Fibroblast of the aortic adventitia (primary cell): ENCODE measurements around the gene ARHGEF33. TPM values are rescaled to one million over a fixed set of nuclear protein-coding genes. Genes with fewer than 3 reads are reported as not detected.

Experiments
- DNase-seq: peaks from one replicate; pipeline ENCODE4 v3.0.0-alpha.2; 2010; ENCODE audit warnings: low read depth
- H3K4me3 ChIP-seq: 2 replicates; pipeline ENCODE4 v1.5.1; 2011; ENCODE audit warnings: low read depth, mild to moderate bottlenecking, control low read depth, low read length, moderate library complexity
- CTCF ChIP-seq: IDR thresholded peaks from 2 replicates; pipeline ENCODE4 v1.5.1; 2011; ENCODE audit warnings: mild to moderate bottlenecking, low read length, control low read depth, inconsistent platforms; ENCODE audit not compliant: insufficient read depth
- total RNA-seq: library from RNA; depleted of rRNA; stranded (reverse); fragments of >200 nt; gene quantifications from 2 replicates; pipeline ENCODE4 v1.2.3, GENCODE V29; 2012; ENCODE audit warnings: low replicate concordance

ARHGEF33 gene
- total RNA-seq, 1 donor, result 0.54 TPM

GRCh38 chr2:38887902-38888554 lies 1.6 kb upstream of the ARHGEF33 start:
- H3K4me3 ChIP-seq, result no peak overlapping the region
- TF ChIP-seq CTCF, result no peak
- no peak for DNase-seq

- no peak overlapping the region for H3K4me3 ChIP-seq
- TF ChIP-seq CTCF, result no peak
- DNase-seq, result no peak
Measured at GRCh38 chr2:38889045-38889444, 630 bp upstream of the ARHGEF33 start.

- H3K4me3 ChIP-seq, result no peak overlapping the region
- no peak for TF ChIP-seq CTCF
- DNase-seq, result no peak
Measured at GRCh38 chr2:38892819-38893218, 3.1 kb downstream of the ARHGEF33 start.

- no peak for DNase-seq
- no peak for TF ChIP-seq CTCF
- H3K4me3 ChIP-seq, result no peak overlapping the region
Measured at GRCh38 chr2:38898256-38898655, 8.6 kb downstream of the ARHGEF33 start.

GRCh38 chr2:38900726-38901125 lies 11.1 kb downstream of the ARHGEF33 start:
- no peak overlapping the region for H3K4me3 ChIP-seq
- TF ChIP-seq CTCF, result no peak
- no peak for DNase-seq

- no peak for DNase-seq
- H3K4me3 ChIP-seq, result no peak overlapping the region
- TF ChIP-seq CTCF, result no peak
Measured at GRCh38 chr2:38905251-38905650, 15.6 kb downstream of the ARHGEF33 start.

GRCh38 chr2:38907242-38907641 lies 17.6 kb downstream of the ARHGEF33 start:
- H3K4me3 ChIP-seq, result no peak overlapping the region
- no peak for TF ChIP-seq CTCF
- DNase-seq, result no peak
